Gastrocnemius medialis (tissue), 4 donors: Measurements from ENCODE around the gene THEM4. TPM values are rescaled to one million over a fixed set of nuclear protein-coding genes. Genes with fewer than 3 reads are reported as not detected.
"Not testable (repeated sequence)": the region's sequence is repeated elsewhere in the genome, so short reads cannot be mapped to it uniquely, and the experiment has no call there.

Source experiments
- ATAC-seq, 2 donors: fragments of 150-250 bp; one replicate each; pipeline ENCODE4 v1.9.1; 2016
- DNase-seq, 2 donors: peaks; one replicate each; pipeline ENCODE4 v3.0.0-alpha.2; 2019
- H3K27ac ChIP-seq, 4 donors: fragments of 200-600 bp; sonication (generic); 1 replicate in 1 of 4; 2 replicates in 3 of 4; pipeline ENCODE4 v1.5.1; 2016 to 2018; ENCODE audit warnings: mild to moderate bottlenecking in 2 of 4, moderate library complexity in 1 of 4
- H3K27me3 ChIP-seq, 3 donors: fragments of 200-600 bp; sonication (generic) in 2 of 3; 1 replicate in 1 of 3; 2 replicates in 2 of 3; pipeline versions ENCODE4 v1.5.1 to v1.6.0; 2016 to 2019; ENCODE audit warnings: mild to moderate bottlenecking in 1 of 3, moderate library complexity in 1 of 3
- H3K36me3 ChIP-seq, 2 donors: fragments of 200-600 bp; sonication (generic) in 1 of 2; one replicate each; pipeline ENCODE4 v1.5.1; 2017 to 2018
- H3K4me1 ChIP-seq, 2 donors: fragments of 200-600 bp; sonication (generic) in 1 of 2; one replicate each; pipeline ENCODE4 v1.5.1; 2016 to 2017; ENCODE audit warnings: mild to moderate bottlenecking in 2 of 2
- H3K4me3 ChIP-seq, 4 donors: fragments of 200-600 bp; sonication (generic) in 3 of 4; 1 replicate in 1 of 4; 2 replicates in 3 of 4; pipeline ENCODE4 v1.5.1; 2016 to 2019; ENCODE audit warnings: mild to moderate bottlenecking in 2 of 4
- H3K9me3 ChIP-seq, 3 donors: fragments of 200-600 bp; sonication (generic) in 2 of 3; 1 replicate in 1 of 3; 2 replicates in 2 of 3; pipeline ENCODE4 v1.5.1; 2016 to 2019
- CTCF ChIP-seq, 5 experiments: fragments of 450-650 bp in 3 of 5; fragments of 200-600 bp in 2 of 5; sonication (generic) in 2 of 5; IDR thresholded peaks in 4 of 5; conservative IDR thresholded peaks in 1 of 5; 1 replicate in 4 of 5; 2 replicates in 1 of 5; pipeline ENCODE4 v1.5.1; 2016 to 2019; ENCODE audit warnings: antibody characterized with exemption in 5 of 5, mild to moderate bottlenecking in 3 of 5, moderate library complexity in 3 of 5
- POLR2A ChIP-seq, 2 donors: fragments of 450-650 bp; IDR thresholded peaks; one replicate each; pipeline ENCODE4 v1.6.1; 2017; ENCODE audit warnings: antibody characterized with exemption in 2 of 2, mild to moderate bottlenecking in 2 of 2, moderate library complexity in 2 of 2
- in situ Hi-C, 4 donors: fragments of 200-750 bp; cut with MboI; loops; one replicate each; pipeline versions ENCODE4 v1.15.0 to v1.8.0; 2017; ENCODE audit warnings: low sequenced_read_pairs in 4 of 4
- intact Hi-C: fragments of 100-400 bp; cut with DNase I; formaldehyde crosslinking; loops from one replicate; pipeline ENCODE4 v1.15.1; 2023; ENCODE audit warnings: low total_unique reads
- total RNA-seq, 4 donors: library from RNA; depleted of rRNA; stranded (reverse); fragments of >200 nt; gene quantifications; one replicate each; pipeline versions ENCODE4 v1.1.0 to v1.2.3, GENCODE V29; 2016

Gene THEM4
- total RNA-seq, 4 donors from 2014 or later: 7.7 to 21.8 (median 9.6) TPM

- Histone ChIP-seq H3K9me3 (no peaks in the 10 kb centered on the region), H3K36me3 (no peaks in the 10 kb centered on the region), H3K4me3 (peak overlapping the region; percentile 77 to 93 (median 84)), H3K27ac (peak overlapping the region; percentile 87 to 94 (median 90)), H3K27me3 (no peaks in the 10 kb centered on the region), H3K4me1 (peaks cover 14 to 16% of the 10 kb centered on the region in 2 donors)
- TF ChIP-seq POLR2A (IDR thresholded peaks at IDR 0.05) (no peak), CTCF (IDR thresholded peaks at IDR 0.05 in 4 of 5, conservative IDR thresholded peaks at IDR 0.05 in 1 of 5) (no peak)
- no peak for ATAC-seq
- intact Hi-C loops: no loop called here
- in situ Hi-C loops: no loop called here
- DNase-seq: no peak
Measured at GRCh38 chr1:151908228-151908691, 1.1 kb downstream of the THEM4 start.

DNA sequence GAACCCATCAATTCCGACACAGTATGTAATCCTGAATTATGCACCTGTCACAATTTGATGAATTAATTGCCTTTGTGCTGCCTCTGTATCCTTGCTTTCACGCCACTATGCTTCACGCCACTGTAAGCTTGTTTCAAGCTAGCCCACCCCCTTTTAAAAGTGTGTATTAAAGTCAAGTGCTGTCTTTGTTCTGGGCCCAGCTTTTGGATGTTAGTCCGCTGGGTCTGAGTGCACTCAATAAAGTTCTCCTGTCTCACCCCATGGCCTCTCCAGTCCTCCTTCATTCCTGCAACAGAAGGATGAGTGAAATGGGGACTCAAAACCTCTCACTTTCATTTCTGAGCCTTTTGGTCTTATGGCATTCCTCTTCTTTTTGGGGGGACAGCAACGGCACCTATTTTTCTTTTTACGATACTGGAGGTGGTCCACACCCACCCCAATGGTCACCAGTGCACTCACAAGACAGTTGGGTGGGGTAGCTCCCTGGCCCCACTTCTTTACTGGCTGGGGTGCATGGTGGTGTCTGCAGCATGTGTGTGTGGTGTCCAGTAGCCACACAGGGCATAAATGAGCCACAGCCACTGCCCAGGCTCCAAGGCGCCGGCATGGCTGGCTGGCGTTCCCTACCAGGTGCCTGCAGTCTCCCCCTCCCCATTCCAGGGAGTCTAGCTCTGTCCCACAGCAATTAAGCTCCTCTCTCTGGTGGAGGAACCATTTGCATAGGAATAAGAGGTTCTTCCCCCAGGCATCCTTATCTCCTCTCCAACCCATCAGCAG is 1.8 kb downstream of the THEM4 start:
- in situ Hi-C loops: no loop called here
- H3K9me3 ChIP-seq: no peaks in the 10 kb centered on the region
- H3K27ac ChIP-seq: no peak overlapping the region
- ATAC-seq: no peak
- TF ChIP-seq POLR2A (IDR thresholded peaks at IDR 0.05) (no peak), CTCF (IDR thresholded peaks at IDR 0.05 in 4 of 5, conservative IDR thresholded peaks at IDR 0.05 in 1 of 5) (no peak)
- peak overlapping the region in 1 of 4 donors; percentile 9 for H3K4me3 ChIP-seq
- H3K4me1 ChIP-seq: peaks cover 14 to 16% of the 10 kb centered on the region in 2 donors
- intact Hi-C loops: no loop called here
- no peaks in the 10 kb centered on the region for H3K27me3 ChIP-seq
- H3K36me3 ChIP-seq: no peaks in the 10 kb centered on the region
- DNase-seq: no peak

DNA sequence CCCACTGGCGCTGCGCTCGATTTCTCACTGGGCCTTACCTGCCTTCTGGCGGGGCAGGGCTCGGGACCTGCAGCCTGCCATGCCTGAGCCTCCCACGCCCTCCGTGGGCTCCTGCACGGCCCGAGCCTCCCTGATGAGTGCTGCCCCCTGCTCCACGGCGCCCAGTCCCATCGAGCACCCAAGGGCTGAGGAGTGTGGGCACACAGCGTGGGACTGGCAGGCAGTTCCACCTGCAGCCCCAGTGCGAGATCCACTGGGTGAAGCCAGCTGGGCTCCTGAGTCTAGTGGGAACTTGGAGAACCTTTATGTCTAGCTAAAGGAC is 3.0 kb downstream of the THEM4 start:
- H3K9me3 ChIP-seq, H3K4me3 ChIP-seq, in situ Hi-C loops, intact Hi-C loops, H3K27me3 ChIP-seq, DNase-seq, H3K27ac ChIP-seq, ATAC-seq, H3K36me3 ChIP-seq: not testable (repeated sequence)
- H3K4me1 ChIP-seq: peaks cover 14 to 16% of the 10 kb centered on the region in 2 donors

GRCh38 chr1:151905443-151906323 is 3.6 kb downstream of the THEM4 start:
- intact Hi-C loops, H3K9me3 ChIP-seq, DNase-seq, ATAC-seq, H3K36me3 ChIP-seq, H3K27me3 ChIP-seq, H3K4me3 ChIP-seq, in situ Hi-C loops: not testable (repeated sequence)
- Histone ChIP-seq H3K4me1 (peaks cover 13 to 16% of the 10 kb centered on the region in 2 donors), H3K27ac (peak overlapping the region in 1 of 4 donors; percentile 33)

GRCh38 chr1:151905070-151905442 is 4.3 kb downstream of the THEM4 start:
- no peak for DNase-seq
- peak overlapping the region in 1 of 4 donors; percentile 33 for H3K27ac ChIP-seq
- no peaks in the 10 kb centered on the region for H3K36me3 ChIP-seq
- no peak for ATAC-seq
- in situ Hi-C loops (no loop called here), intact Hi-C loops (no loop called here)
- no peak overlapping the region for H3K4me3 ChIP-seq
- no peaks in the 10 kb centered on the region for H3K9me3 ChIP-seq
- TF ChIP-seq POLR2A (IDR thresholded peaks at IDR 0.05) (no peak), CTCF (IDR thresholded peaks at IDR 0.05 in 4 of 5, conservative IDR thresholded peaks at IDR 0.05 in 1 of 5) (no peak)
- H3K4me1 ChIP-seq: peaks cover 7 to 12% of the 10 kb centered on the region in 2 donors
- H3K27me3 ChIP-seq: no peaks in the 10 kb centered on the region
